K562 treated with DMSO at 1 percent for 48 hours (cell line): Measurements from ENCODE around the gene TDRD12. TPM values are rescaled to one million over a fixed set of nuclear protein-coding genes. Genes with fewer than 3 reads are reported as not detected.

ENCODE experiments used
- total RNA-seq: library from RNA; unstranded; fragments of 300-600 nt; gene quantifications from 2 replicates; pipeline ENCODE4 v1.2.3, GENCODE V29; 2022; ENCODE audit warnings: low replicate concordance; ENCODE audit errors: extremely low read depth

The TDRD12 gene, protein sequence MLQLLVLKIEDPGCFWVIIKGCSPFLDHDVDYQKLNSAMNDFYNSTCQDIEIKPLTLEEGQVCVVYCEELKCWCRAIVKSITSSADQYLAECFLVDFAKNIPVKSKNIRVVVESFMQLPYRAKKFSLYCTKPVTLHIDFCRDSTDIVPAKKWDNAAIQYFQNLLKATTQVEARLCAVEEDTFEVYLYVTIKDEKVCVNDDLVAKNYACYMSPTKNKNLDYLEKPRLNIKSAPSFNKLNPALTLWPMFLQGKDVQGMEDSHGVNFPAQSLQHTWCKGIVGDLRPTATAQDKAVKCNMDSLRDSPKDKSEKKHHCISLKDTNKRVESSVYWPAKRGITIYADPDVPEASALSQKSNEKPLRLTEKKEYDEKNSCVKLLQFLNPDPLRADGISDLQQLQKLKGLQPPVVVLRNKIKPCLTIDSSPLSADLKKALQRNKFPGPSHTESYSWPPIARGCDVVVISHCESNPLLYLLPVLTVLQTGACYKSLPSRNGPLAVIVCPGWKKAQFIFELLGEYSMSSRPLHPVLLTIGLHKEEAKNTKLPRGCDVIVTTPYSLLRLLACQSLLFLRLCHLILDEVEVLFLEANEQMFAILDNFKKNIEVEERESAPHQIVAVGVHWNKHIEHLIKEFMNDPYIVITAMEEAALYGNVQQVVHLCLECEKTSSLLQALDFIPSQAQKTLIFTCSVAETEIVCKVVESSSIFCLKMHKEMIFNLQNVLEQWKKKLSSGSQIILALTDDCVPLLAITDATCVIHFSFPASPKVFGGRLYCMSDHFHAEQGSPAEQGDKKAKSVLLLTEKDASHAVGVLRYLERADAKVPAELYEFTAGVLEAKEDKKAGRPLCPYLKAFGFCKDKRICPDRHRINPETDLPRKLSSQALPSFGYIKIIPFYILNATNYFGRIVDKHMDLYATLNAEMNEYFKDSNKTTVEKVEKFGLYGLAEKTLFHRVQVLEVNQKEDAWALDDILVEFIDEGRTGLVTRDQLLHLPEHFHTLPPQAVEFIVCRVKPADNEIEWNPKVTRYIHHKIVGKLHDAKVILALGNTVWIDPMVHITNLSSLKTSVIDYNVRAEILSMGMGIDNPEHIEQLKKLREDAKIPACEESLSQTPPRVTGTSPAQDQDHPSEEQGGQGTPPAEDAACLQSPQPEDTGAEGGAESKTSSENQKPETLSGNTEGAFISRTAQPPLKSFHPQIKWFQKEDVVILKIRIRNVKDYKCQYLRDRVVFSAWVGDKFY (N-terminal part only)
- total RNA-seq, result not detected in 2 replicates

DNA sequence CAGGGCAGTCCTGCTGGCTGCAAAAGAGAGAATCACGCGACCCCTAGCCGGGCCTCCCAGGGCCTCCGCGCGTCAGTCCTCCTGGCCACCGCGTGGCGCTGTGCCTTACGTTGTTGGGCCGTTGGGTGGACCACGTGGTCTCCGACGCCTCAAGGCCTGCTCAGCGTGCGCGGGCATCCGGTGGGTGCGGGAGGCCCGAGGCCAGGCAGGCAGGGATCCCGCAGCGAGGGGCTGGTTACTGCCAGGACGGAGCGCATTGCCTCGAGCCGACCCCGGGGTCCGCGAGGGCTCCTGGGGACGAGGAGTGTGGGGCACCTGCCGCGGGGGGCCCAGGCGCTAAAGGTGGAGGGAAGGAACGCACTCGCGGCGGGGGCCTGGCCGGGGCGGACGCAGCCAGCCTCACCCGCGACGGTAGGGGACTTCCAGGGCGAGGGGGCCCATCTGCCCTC is at the start of gene TDRD12:
TSS of gene TDRD12 (plus strand) at position 157 of the 449 bp plus-strand sequence. CDS start 306 bp downstream, outside the sequence.

GRCh38 chr19:32674931-32675719 is 44.4 kb upstream of the TDRD12 start, which contains the start of gene ANKRD27:
TSS of gene ANKRD27 (minus strand) at chr19:32675180. CDS start at chr19:32659015, 16,165 bp downstream.

GRCh38 chr19:32675720-32676185 is 43.8 kb upstream of the TDRD12 start, which contains the start of gene RGS9BP:
TSS of gene RGS9BP (plus strand) at chr19:32675848. CDS start at chr19:32676264, 416 bp downstream.

GRCh38 chr19:32691291-32691951 is 28.1 kb upstream of the TDRD12 start, which contains the start of gene NUDT19:
TSS of gene NUDT19 (plus strand) at chr19:32691821. CDS start at chr19:32691961, 140 bp downstream.

DNA sequence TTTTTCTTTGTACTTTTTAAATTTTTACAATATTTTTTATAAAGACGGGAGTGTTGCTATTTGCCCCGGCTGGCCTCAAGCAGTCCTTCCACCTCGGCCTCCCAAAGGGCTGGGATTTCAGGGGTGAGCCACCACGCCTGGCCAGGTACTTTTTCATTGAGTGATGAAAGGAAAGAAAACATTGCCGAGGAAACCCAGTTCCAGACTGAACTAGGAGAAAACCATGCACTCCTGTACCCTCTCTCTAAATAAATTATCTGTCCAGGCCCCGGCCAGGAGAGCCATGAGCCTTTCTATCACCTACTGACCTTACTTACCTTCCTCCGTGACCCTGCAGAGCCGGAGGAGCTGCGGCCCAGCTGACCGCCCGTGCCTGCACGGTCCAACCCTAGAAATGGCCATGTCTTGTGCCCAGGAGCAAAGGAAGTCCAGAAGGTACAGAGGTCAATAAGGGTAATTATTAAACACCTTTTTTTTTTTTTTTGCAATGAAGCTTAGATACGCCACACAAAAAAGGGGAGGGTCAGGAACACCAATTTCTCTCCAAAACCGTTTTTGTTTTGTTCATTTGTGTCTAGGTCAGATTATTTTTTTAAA is 149.9 kb downstream of the TDRD12 start, which contains the start of gene SLC7A9:
TSS of gene SLC7A9 (minus strand) at position 399 of the 597 bp plus-strand sequence. CDS start 1,233 bp downstream, outside the sequence.

Other genes with a start within 250 kb of the TDRD12 start
- not detected in 2 replicates for gene PDCD5, start 138.6 kb upstream of the TDRD12 start, total RNA-seq
- not detected in 2 replicates for gene ANKRD27, start 44.6 kb upstream of the TDRD12 start, total RNA-seq
- not detected in 2 replicates for gene RGS9BP, start 43.9 kb upstream of the TDRD12 start, total RNA-seq
- gene NUDT19, start 27.9 kb upstream of the TDRD12 start, total RNA-seq, result not detected in 2 replicates
- not detected in 2 replicates for gene SLC7A9, start 150.0 kb downstream of the TDRD12 start, total RNA-seq